ENCODE measurements around the gene ZMAT5.
"Not testable (repeated sequence)": the region's sequence is repeated elsewhere in the genome, so short reads cannot be mapped to it uniquely, and the experiment has no call there.

Gene ZMAT5

DNA sequence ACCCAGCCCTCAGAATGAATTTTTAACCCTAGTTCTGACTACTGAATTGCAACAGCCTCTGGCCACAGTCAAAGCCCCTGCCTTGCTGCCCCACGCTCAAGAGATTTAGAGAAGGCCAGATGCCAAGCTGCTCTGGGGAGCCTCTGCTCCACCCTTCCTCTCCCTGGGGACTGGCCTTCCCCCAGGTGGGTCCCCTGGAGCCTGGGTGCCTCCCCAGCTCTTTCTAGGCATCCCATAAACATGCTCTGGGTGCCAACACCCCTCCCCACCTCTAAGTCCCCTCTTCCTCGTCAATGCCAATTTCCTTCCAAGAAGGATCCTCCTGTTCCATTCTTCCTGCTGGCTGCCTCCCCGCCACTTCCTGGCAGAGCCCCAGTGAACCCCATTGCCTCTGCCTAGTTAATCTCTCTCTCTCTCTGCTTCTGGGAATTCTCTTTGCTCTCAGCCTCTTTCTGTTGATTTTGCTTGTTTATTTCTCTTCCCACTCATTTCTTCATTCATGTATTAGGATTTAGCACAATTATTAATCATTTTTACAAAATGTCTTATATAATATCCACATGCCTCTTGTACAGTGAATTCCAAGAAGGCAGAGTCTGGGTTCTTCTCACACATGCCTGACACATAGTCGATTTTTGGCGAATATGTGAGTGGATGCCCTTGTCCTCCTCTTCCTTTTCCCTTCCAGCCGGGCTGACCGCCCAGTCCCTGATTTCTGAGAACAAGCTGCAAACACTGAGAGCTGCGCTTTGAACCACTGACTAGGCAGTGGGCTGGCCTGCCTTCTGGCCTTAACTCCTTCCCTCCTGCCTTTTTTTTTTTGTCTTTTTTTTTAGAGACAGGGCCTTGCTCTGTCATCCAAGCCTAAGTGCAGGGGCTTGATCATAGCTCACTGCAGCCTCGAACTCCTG is 17.9 kb upstream of the ZMAT5 start:
- no peak for DNase-seq

GRCh38 chr22:29782061-29782845 is 15.4 kb upstream of the ZMAT5 start:
- no peak for DNase-seq

DNA sequence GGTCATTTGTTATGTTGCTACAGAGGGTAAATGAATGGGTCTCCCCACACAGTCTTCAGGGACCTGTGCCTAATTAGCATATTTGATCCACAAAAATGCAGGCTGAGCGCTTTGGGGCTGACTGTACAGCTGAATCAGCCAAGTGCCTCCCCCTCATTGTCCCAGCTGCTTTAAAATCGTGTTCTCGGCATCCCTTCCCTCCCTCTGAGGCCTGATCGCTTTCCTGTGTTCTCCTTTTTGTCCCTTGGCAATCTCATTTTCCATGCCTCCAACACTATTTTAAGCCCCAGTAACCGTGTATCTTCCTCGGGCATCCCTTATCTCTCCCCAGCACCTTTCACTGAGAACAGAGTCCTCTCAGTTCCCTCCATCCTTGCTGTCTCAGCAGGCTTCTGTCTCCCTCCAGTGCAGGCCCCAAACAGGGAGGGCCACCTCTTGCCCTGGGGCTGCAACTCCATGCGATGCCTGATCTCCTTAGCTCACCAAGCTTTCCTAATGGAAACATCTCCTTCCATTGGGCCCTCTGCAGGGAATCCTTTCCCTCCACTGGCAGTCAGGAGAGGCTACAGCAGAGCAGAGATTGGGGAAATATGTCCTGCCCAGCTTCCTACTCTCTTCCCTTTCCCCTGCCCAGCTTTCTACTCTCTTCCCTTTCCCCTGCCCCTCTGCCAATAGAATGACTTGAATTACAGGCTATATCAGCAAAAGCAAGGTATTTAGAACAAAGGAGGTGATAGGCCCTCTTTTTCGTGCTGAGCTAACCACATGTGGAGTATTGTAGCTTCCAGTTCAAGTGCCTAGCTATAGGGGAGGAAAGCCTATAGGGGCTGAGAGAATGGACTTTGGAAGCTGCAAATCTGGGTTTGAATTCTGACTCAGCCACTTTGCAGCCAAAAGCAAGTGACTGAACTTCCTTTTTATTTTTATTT is 14.2 kb upstream of the ZMAT5 start:
- DNase-seq, result no peak

GRCh38 chr22:29780220-29780619 is 13.4 kb upstream of the ZMAT5 start:
- DNase-seq, result no peak

GRCh38 chr22:29773233-29773632 is 6.4 kb upstream of the ZMAT5 start:
- no peak for DNase-seq

- no peak for DNase-seq
Measured at GRCh38 chr22:29772170-29772641, 5.4 kb upstream of the ZMAT5 start.

DNA sequence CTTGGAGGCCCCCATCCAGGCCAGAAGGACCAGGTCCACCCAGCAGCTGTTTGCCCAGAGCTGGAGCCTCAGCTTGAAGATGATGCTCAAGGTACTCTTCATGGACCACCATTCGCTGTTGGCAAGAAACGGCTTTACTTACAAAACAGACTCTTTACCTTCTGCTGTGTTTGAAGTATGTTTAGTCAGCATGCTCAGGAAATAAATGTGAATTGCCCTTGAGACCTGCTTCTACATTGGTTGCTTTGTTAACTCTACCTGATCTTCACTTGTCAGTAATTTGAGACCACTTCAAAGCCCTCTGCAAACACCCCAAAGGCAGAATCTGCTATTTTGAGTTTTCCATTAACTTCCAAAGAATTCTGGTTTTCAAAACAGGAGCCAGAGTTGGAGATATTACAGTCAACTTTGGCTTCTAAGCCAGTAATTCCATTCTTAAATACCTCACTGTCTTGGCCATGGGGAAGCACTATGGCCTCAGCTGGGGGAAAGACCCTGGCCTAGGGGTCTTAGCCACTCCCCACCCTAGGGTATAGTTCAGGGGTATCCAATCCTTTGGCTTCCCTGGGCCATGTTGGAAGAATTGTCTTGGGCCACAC is 3.0 kb upstream of the ZMAT5 start:
- DNase-seq, result no peak

GRCh38 chr22:29768052-29768693 is 1.4 kb upstream of the ZMAT5 start:
- no peak for DNase-seq

DNA sequence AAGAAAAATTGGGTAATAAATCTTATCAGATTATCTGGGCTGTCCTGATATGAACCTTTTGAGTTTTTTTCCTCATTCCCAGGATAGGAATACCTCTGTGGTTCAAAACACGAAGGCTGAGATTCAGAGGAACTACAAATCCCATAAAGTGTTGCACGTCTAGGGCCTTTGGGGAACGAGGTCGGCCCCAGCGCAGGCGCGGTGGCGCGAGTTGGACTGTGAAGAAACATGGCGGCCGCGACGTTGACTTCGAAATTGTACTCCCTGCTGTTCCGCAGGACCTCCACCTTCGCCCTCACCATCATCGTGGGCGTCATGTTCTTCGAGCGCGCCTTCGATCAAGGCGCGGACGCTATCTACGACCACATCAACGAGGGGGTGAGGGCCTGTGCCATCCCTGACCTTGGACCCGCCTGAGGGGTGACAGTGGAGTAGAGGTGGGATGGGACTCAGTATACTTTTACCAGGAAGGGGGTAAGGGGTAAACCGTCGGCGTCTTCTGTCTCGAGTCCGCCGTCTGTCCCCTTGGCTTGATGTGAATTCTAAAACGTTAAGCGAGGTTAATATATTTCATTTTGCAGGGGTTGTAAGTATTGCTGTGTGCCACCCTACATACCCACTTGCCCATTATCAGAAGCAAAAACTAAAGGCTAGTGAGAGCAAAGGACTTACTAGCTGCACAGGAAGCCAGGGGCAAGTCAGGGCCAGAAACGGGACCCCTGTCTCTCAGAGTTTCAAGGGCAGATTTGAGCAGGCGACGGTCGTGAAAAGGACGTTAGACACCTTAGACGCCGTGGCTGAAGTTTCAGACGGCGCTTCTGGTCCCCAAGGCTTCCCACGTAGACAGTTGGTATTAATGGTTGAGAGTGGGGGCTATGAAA is 604 bp upstream of the ZMAT5 start, which contains the start of gene UQCR10:
UQCR10 (plus strand) TSS at position 199 of the 881 bp plus-strand sequence; CDS start at position 229, 30 bp downstream.
- DNase-seq, result peak; percentile 95

GRCh38 chr22:29765905-29766631 is 739 bp downstream of the ZMAT5 start:
- peak; percentile 38 for DNase-seq

- no peak for DNase-seq
Measured at GRCh38 chr22:29762263-29762662, 4.5 kb downstream of the ZMAT5 start.

GRCh38 chr22:29758959-29759358 is 7.8 kb downstream of the ZMAT5 start:
- no peak for DNase-seq

DNA sequence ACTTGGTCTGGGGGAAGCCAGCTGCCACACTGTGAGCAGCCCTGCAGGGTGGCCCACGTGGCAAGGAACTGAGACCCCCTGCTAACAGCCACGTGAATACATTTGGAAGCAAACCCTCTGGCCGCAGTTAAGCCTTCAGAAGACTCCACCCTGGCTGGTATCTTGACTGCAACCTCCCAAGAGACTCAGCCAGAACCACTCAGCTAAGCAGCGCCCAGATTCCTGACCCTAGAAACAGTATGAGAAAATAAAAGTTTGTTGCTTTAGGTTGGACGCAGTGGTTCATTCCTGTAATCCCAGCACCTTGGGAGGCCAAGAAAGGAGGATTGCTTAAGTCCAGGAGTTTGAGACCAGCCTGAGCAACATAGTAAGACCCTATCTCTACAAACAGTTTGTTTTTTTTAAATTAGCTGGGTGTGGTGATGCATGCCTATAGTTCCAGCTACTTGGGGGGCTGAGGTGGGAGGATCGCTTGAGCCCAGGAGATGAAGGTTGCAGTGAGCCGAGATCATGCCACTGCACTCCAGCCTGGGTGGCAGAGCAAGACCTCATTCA is 8.7 kb downstream of the ZMAT5 start:
- no peak for DNase-seq

- no peak for DNase-seq
Measured at GRCh38 chr22:29757096-29757495, 9.7 kb downstream of the ZMAT5 start.

GRCh38 chr22:29756341-29756740 is 10.5 kb downstream of the ZMAT5 start:
- no peak for DNase-seq

GRCh38 chr22:29755889-29756288 is 10.9 kb downstream of the ZMAT5 start:
- DNase-seq, result no peak

DNA sequence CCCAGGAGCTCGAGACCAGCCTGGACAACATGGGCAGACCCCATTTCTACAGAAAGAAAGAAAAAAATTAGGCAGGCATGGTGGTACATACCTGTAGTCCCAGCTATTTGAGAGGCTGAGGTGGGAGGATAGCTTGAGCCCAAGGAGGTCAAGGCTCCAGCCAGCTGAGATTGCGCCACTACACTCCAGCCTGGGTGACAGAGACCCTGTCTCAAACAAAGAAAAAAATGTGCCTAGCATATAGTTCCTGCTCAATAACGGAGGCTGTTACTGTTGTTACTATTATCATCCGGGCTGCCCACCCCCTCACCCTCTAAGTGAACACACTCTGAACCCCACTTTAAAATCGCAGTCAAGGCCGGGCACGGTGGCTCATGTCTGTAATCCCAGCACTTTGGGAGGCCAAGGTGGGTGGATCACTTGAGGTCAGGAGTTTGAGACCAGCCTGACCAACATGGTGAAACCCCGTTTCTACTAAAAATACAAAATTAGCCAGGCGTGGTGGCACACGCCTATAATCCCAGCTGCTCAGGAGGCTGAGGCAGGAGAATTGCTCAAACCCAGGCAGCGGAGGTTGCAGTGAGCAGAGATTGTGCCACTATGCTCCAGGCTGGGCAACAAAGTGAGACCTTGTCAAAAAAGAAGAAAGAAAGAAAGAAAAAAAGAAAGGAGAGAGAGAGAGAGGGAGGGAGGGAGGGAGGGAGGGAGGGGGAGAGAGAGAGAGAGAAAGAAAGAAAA is 12.0 kb downstream of the ZMAT5 start:
- DNase-seq, result not testable (repeated sequence)

- DNase-seq, result no peak
Measured at GRCh38 chr22:29753808-29754657, 12.8 kb downstream of the ZMAT5 start.
